Posterior vena cava (tissue), 2 donors: ENCODE measurements around the gene G6PC2. TPM values are rescaled to one million over a fixed set of nuclear protein-coding genes. Genes with fewer than 3 reads are reported as not detected.
"Not testable (repeated sequence)": the region's sequence is repeated elsewhere in the genome, so short reads cannot be mapped to it uniquely, and the experiment has no call there.

Experiments used
- DNase-seq: peaks from one replicate; pipeline ENCODE4 v3.0.0-alpha.2; 2020; ENCODE audit warnings: low spot score
- intact Hi-C, 2 donors: fragments of 100-400 bp; cut with DNase I; formaldehyde crosslinking; loops; one replicate each; pipeline versions ENCODE4 v1.14.1 to v1.14.2; 2022 to 2023
- total RNA-seq, 2 donors: library from RNA; stranded (reverse); fragmentation: NEBNext Ultra II Directional; extraction: Animal tissue kit (Norgen Biotek cat#: 25700); gene quantifications; one replicate each; pipeline ENCODE4 v1.2.1, GENCODE V29; 2021
- donor health status: DM: yes; HTN: yes; CAD: no.
- donor health status: DM: yes; HTN: yes; CAD: no.

Gene G6PC2
- total RNA-seq, 2 donors from 2014 or later = 0.14 TPM; not detected in 1

DNA sequence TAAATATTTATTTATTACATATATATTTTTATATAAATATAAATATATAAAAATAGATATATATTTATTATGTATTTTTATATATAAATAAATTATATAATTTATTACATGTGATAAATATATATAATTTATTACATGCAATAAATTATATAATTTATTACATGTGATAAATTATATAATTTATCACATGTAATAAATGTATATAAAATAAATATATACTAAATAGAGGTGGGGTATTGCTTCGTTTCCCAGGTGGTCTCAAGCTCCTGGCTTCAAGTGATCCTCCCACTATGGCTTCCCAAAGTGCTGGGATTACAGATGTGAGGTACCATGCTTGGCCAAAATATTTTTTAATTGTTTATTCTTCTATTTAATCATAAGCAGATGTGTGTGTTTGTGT lies 3.6 kb upstream of the G6PC2 start:
- no peak for DNase-seq
- intact Hi-C loops = no loop called here

DNA sequence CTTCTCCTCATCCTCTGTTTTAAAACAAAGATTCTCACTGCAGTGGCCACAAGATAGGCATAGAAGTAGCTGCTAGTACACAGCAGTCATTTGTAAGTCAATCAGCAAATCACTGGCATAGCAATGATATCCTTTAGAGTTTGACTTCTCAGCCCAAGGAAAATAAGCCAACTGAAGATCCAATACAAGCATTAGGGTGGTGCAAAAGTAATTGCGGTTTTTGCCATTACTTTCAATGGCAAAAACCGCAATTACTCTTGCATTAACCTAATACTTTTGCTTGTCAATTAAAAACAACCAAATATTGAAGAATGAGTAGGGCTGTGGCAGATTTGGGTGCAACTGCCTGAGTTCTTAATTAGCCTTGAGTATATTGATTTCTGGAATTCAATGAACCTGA lies 2.8 kb downstream of the G6PC2 start:
- no peak for DNase-seq
- intact Hi-C loops = no loop called here

DNA sequence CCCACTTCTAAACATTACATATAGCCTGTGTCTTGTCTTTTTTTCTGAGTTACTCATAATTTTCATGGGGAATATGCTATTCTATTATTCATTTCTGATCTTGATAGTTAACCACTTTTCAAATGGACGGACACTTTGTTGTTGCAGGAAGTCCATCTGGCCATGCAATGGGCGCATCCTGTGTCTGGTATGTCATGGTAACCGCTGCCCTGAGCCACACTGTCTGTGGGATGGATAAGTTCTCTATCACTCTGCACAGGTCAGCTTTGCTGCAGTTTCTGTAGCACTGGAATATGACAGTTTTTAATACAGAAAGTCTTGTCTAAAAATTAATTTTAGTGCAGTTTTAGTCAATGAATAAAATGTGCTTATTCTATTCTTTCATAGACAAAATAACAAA lies 3.3 kb downstream of the G6PC2 start:
- no peak for DNase-seq
- intact Hi-C loops = no loop called here

DNA sequence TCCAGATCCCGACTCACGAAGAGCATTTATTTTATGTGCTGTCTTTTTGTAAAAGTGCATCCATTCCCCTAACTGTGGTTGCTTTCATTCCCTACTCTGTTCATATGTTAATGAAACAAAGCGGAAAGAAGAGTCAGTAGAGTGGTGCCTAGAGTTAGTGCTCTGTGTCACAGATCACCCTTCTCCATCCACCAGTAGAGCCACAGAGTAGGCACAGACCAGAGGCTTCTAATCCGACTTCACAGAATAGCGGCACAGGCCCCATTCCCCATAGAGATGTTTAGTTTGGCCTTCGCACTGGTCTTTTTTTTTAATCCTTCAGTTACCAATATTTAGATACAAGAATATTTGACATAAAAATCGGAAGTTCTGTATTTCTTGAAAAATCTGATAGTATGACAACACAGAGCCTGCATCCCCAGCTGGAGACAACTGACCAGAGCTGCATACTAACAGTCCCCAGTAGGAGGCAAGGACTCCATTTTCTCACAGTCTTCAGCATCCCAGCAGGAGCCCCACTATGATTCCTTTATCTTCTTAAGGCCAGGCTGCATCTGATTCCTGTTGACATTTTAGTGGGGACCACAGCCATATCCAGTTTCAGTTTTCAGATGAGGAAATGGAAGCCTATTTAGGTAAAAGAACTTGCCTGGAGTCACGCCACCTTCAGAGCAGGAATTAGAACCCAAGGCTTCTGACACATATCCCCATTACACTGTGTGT lies 7.0 kb downstream of the G6PC2 start:
- intact Hi-C loops = no loop called here
- DNase-seq = no peak

DNA sequence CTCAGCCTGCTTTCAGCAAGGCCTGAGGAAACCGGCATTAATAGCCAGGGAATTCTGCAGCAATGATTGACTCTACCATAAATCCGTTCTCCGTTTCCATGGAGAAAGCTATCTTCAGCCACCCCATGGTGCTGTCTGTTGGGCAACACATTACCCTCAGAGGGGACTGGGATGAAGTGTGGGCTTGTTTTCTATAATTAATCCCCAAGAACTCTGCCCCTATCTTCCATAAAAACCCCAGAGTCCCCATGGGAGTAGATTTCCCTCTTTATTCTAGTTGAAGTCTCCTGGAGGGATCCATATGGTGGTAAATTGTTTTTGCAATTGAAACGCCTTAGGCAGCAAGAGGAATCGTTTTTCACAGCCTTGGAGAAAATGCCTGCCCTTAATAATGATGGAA lies 9.2 kb downstream of the G6PC2 start:
- DNase-seq = no peak
- intact Hi-C loops = no loop called here

DNA sequence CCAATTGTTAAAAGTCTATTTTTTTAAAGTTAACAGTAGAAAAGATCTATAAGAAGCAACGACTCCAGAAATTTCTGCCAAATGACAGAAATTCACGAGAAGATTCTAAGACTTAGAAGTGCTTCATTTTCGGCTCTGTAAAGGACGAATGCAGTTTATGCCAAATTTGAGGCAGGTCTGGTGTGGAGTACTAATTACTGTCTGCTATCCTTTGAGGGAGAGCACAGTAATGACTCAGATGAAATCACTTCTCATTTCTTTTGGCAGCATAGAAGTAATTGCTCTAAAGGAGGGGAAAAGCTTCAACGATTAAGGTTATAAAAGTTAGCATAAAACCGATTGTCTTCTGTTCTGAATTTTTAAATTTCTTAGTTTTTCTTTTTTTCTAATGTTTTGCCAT lies 11.4 kb downstream of the G6PC2 start:
- intact Hi-C loops = no loop called here
- DNase-seq = no peak

DNA sequence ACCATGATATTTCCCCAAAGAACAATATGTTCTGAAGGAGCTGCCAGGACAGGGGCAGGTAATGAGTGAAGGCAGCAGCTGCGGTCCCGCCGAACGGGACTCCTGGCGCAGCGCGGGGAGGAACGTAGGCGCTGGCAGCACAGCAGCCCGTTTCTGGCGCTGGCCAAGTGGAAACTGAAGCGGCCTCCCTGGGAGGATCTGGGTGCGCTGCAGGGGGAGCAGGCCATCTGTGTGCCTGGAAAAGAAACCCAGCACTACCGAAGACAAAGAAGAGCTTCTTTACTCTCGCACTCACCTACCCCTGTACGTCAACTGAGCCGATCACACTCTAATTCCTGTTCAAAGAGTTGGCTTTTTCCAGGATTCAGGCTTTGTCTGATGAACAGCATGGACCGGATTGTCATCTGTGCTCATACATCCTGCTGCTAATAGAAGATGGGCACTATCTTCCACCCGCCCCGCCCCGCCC lies 11.8 kb downstream of the G6PC2 start:
- intact Hi-C loops = no loop called here
- no peak for DNase-seq

DNA sequence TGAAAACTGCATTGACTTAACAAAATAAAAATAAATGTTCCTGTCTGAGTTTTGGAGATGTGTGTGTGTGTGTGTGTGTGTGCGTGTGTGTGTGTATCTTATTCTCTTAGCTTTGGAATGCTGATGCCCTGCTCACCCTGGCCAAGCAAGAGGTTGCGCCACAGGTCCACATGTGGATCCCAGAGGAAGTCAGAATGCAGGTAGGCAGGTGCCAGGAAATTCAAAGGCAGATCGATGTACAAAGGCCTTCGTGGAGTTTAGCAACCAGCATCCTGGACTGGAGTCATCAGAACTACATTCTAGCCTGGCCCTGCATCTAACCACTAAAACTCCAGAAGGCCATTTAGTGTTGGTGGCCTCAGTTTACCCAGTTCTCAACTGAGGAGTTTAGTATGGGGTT lies 12.4 kb downstream of the G6PC2 start:
- DNase-seq = no peak
- intact Hi-C loops = no loop called here

DNA sequence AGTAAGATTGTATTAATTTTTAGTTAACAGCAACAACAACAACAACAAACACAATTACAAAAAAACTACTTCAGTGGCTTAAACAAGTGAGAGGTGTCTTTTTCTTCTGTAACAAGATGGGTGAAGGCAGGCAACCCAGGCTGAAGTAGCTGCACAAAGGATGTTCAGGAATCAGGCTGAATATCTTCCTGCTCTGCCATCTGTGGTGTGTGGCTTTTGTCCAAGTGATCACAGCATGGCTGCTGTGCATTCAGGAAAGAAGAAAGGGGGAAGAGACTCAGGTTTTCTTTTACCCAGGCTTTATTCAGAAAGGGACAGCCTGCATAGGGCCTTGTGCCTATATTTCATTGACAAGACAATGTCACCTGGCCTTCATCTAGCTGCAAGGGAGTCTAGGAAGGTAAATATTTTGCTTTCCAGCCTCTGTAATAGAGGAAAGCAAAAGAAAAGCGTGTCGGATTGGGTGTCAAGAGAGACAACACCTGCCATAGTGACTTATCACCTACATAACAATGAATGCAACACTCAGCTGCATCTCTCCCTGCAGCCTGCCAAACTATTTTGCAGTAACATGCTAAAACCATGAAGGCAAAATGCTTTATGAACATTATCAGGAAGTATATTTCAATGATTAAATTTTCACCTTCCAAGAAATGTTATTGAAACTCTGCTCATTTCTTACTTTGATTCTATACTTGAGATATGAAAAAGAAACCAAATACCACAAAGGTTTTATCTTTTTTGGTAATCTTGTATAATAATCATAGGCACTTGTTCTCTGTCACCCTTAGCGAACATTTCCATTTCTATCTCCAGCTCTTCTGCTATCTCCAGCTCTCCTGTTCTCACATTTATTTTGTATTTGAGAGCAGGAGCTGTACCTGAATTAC lies 14.6 kb downstream of the G6PC2 start:
- no peak for DNase-seq
- intact Hi-C loops = no loop called here

DNA sequence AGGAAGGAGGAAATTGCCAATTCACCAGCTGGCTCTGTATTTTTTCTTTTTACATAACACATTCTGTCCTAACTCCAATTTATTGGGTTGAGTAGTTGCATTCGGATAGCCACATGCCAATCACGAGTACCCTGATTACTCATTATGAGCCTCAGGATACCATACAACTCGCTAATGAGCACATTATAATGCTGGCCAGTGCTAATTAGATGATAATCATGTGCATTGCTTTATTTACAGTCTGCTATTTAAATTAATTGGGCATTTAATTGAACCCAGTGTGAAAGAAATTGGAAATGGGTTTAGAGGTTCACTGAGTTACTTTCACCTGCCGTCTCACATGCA lies 15.2 kb downstream of the G6PC2 start:
- intact Hi-C loops = no loop called here
- DNase-seq = no peak

DNA sequence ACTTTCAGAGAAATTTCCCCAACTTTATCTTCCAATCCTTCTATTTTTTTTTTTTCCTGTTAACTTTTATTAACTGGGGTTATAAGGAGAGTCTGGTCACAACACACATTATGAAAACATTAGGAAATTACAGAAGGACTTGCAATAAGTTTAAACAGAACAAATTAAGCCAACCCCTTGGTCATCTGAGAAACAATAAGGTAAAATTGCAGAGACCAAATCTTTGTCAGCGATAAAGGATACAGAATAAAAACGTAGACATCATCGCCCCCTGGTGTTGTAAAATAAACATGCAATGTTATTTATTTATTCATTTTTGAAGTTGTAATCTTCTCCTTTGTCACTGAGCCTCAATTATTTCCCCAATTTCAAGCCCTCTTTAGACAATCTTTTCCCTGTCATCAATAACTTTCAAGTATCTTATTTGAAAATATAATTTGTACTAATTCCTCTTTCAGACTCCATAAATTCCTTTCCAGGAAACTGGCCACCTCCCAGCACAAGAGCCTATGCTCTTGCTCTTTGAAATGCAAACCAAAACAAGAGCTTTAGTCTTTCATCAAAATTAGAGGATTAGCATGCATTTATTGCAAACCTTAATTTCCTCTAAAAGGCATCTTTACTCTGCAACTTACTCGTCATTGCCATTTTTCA lies 19.5 kb downstream of the G6PC2 start:
- no peak for DNase-seq
- intact Hi-C loops = no loop called here

DNA sequence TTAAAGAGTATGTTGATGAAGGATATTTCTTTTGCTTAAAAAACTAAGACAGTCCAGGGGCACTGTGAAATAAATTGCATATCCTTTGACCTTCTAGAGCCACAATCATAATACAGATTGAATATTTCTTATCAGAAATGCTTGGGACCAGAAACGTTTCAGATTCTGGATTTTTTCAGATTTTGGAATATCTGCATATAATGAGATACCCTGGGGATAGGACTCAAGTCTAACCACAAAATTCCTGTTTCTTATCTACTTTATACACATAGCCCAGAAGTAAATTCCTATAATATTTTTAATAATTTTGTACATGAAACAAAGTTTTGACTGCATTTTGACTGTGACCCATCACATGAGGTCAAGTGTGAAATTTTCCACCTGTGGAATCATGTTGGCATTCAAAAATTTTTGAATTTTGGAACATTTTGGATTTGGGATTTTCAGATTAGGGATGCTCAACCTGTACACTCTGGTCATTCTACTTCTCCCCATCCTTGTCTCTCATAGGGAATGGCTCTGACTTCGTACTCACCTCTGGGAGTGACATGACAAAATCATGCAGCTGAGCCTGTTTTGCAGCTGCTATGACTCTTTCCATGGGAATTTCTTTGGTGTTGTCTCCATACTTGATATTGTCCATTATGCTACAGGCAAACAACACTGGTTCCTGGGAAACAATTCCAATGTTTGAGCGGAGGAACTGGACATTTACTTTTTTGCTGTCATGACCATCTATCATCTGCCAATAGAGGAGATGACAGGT lies 25.7 kb downstream of the G6PC2 start:
- intact Hi-C loops = no loop called here
- no peak for DNase-seq

DNA sequence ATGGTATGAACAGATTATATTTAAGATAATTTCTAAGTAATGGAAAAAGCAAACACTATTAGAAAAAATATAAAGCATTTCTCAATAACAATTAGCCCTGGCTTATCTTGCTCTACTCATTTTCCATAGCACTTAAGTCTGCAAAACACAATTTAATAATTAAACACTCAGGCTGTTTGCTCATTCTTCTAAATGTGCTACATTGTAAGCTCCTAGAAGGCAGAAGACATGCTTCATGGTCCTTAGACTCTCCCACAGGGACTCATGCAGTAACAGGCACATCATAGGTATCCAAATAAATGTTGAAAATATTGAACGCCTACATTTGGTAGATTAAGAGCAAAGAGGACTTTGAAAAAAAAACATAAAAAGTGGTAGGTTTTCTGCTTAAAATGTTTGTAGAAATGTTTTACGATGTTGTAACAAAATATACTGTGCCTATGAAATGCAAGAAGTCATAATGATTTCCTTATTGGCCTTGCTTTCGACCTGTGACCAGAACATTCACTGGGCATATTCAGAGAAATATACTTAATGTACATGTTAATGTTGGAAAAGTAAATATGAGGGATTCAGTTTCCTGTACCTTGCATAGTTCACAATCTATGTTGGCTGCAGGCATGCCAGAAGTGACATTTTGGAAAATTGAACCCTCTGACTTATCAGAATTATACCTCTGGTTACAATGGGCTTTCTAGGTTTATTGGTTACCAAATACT lies 27.2 kb downstream of the G6PC2 start:
- intact Hi-C loops = no loop called here
- no peak for DNase-seq

DNA sequence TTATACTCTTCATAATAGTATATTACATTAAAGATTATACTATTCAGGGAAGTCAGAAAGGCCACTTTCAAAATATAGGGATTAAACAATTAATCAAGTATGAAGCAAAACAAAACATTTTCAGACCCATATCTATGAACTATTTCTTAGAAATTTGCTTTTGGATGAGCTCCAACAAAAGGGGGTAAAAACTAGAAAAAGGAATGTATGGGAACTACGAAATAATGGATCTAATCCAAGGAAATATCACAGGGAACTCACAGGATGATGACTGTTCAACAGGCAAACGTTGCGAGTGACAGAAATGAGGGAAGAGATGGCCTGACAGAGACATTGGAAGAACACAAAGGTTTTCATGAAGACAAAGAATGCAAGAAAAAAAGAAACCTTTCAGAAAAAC lies 27.9 kb downstream of the G6PC2 start:
- no peak for DNase-seq
- intact Hi-C loops = no loop called here

DNA sequence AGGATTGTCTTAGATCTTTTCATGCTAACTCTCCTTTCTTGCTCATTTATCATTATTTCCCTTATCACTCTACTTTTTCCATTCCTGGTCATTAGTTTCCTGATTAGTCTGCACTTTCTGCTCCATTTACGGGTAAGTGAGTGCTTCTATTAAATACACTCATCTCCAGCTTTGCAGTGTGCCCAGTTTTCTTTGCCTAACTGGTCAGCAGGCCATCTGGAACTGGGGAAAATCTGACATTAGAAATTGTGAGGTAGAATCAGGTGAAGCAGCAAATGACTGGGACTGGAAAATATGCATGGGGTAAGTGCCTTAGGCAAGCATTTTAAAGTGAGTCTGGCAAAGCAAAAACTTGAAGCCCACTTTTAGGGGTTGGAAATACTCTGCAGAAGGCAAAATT lies 29.2 kb downstream of the G6PC2 start:
- DNase-seq = no peak
- intact Hi-C loops = no loop called here

DNA sequence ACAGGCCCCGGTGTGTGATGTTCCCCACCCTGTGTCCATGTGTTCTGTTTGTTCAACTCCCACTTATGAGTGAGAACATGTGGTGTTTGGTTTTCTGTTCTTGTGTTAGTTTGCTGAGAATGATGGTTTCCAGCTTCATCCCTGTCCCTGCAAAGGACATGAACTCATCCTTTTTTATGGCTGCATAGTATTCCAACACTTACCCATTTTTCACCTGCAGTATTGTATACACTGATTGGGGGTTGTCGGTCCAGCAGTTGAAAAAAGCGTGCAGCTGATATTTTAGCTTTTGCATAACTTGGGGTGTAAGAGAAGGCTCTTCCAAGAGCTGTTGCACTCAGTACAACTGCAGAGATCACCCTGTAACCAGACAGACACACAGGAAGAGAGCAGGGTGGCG lies 31.1 kb downstream of the G6PC2 start:
- DNase-seq, intact Hi-C loops: not testable (repeated sequence)

DNA sequence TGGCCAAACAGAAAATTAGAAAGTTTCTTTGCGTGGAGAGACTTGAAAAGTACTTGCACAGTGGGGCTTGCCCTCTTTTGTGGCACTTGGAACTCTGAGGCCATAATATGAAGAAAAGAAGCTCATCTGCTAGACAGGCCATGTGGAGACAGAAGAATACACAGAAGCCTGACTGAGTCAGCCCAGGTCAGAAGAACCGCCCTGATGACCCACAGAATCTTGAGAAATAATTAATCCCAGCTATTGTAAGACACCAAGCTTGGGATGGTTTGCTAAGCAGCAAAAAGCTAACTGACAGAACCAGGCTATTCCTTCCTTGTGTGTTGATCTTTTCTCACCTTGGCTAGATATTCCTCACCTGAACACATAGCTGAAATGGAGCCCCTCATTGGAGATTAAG lies 33.7 kb downstream of the G6PC2 start:
- DNase-seq = no peak
- intact Hi-C loops = no loop called here

DNA sequence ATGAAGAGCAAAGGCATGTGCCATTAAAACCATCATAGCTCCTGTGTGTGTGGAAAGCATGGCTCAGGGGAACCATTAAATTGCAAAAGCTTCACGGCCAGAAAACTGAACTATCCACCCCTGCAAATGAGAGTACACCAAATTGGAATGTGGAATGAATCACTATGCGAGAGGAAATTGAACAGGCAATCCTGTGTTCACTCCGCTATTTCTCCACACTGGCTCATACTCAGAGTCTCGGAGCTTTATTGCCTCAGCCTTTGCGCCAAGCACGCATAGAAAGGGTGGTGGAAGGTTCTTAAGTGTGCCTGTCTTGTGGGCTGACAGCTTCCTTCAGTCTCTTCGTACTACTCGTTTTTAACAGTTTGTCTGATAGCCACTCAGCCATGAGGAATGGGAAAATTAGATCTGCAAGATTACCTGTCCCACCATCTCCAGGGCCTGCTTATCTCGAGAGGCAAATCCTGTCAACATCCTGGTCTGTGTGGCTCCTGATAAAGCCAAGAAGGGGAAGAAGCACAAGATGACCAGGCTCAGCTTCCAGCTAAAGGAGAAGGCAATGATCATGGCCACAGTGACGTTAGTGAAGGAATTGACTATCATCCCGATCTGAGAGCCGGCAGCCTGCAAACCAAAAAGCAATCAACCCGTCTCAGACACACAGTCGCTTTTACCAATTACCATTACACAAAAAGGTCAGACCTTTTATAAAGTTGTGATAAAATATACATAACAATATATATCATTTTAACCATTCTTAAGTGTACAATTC lies 34.9 kb downstream of the G6PC2 start:
- intact Hi-C loops = no loop called here
- no peak for DNase-seq
